Stimulated activated CD8-positive, alpha-beta memory T cell treated with anti-CD3 and anti-CD28 coated beads, Interleukin-2, amount 100 ng/mL, for 1 hour (primary cell): ENCODE results near the gene ELL2.
"Not testable (repeated sequence)": the region's sequence is repeated elsewhere in the genome, so short reads cannot be mapped to it uniquely, and the experiment has no call there.

ENCODE experiments used
- DNase-seq, 2 donors: peaks; one replicate each; pipeline ENCODE4 v3.0.0-alpha.2; 2020; ENCODE audit warnings: low read depth in 2 of 2

ELL2 gene

GRCh38 chr5:95861864-95862561 is 99.6 kb downstream of the ELL2 start:
- no peak for DNase-seq

- no peak for DNase-seq
Observed at GRCh38 chr5:95861221-95861863, 100.3 kb downstream of the ELL2 start.

- no peak for DNase-seq
Observed at GRCh38 chr5:95859661-95860060, 102.0 kb downstream of the ELL2 start.

- peak; percentile 83 to 88 for DNase-seq
Observed at GRCh38 chr5:95858661-95859595, 102.7 kb downstream of the ELL2 start.

GRCh38 chr5:95858023-95858461 is 103.6 kb downstream of the ELL2 start:
- no peak for DNase-seq

GRCh38 chr5:95857185-95857945 is 104.3 kb downstream of the ELL2 start:
- no peak for DNase-seq

GRCh38 chr5:95856501-95856981 is 105.1 kb downstream of the ELL2 start:
- DNase-seq, result no peak

GRCh38 chr5:95853490-95853889 is 108.2 kb downstream of the ELL2 start:
- DNase-seq, result no peak

- no peak for DNase-seq
Observed at GRCh38 chr5:95852567-95852966, 109.1 kb downstream of the ELL2 start.

- DNase-seq, result not testable (repeated sequence)
Observed at GRCh38 chr5:95851141-95851540, 110.5 kb downstream of the ELL2 start.

- no peak for DNase-seq
Observed at GRCh38 chr5:95850391-95850894, 111.2 kb downstream of the ELL2 start.

GRCh38 chr5:95848701-95849100 is 113.0 kb downstream of the ELL2 start:
- DNase-seq, result no peak

- DNase-seq, result no peak
Observed at GRCh38 chr5:95847261-95847592, 114.4 kb downstream of the ELL2 start.

- peak; percentile 48 to 56 for DNase-seq
Observed at GRCh38 chr5:95846554-95847260, 114.9 kb downstream of the ELL2 start.

GRCh38 chr5:95845391-95845790 is 116.3 kb downstream of the ELL2 start:
- no peak for DNase-seq

- DNase-seq, result no peak
Observed at GRCh38 chr5:95843733-95844223, 117.9 kb downstream of the ELL2 start.

- DNase-seq, result no peak
Observed at GRCh38 chr5:95842854-95843544, 118.7 kb downstream of the ELL2 start.

GRCh38 chr5:95841914-95842812 is 119.5 kb downstream of the ELL2 start:
- no peak for DNase-seq
